ENCODE data around the gene CTDSPL.

The CTDSPL gene

DNA sequence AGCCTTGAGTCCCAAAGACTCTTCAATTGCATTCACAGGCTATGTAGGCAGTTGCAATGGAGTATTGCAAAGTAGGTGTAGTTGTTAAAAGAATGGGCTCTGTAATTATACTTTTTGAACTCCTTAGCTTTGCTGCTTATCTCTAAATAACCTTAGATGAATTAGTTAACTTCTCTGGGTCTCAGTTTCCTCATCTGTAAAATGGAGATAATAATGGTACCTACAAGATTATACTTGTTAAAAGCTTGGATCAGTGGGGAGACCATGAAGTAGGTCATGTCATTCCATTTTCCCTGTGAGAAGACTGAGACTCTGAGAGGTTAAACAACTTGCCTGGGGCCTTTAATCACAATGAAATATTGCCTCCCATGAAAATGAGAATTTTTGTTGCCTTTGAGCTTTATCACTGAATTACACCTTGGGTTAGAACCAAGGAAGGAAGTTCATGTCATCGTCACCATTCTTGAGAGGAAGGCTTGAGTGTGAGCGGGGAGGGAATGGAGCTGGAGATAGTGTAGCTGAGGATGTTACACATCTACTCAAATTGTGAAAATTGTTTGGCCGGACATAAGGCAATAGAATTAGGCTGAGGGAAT, 38.1 kb downstream of the CTDSPL start:
- Histone ChIP-seq H2AFZ (ENCODE audit: low read length) (no peak overlapping the region), H3K27me3 (ENCODE audit: control insufficient read depth in 3 of 3, insufficient read depth in 3 of 3, low read depth in 1 of 3, low read length in 3 of 3) (peaks cover 0 to 13% (median 0%) of the 10 kb centered on the region in 3 experiments), H3K27ac (replicated peaks; ENCODE audit: low read length) (no peak overlapping the region), H2BK15ac (ENCODE audit: low read length) (no peak overlapping the region), H3K23ac (ENCODE audit: low read depth, low read length, poor library complexity) (no peak overlapping the region), H3K9ac (ENCODE audit: low read depth, low read length, poor library complexity) (no peak overlapping the region), H3K18ac (ENCODE audit: low read length) (no peak overlapping the region), H3K4me1 (ENCODE audit: control insufficient read depth in 2 of 2, insufficient read depth in 1 of 2, low read depth in 1 of 2, low read length in 2 of 2) (peaks cover 8 to 14% of the 10 kb centered on the region in 2 donors), H4K91ac (ENCODE audit: low read depth, low read length, poor library complexity) (no peak overlapping the region), H2BK5ac (ENCODE audit: low read length) (no peak overlapping the region), H2BK12ac (ENCODE audit: low read length) (no peak overlapping the region), H3K9me3 (replicated peaks in 1 of 2; ENCODE audit: control insufficient read depth in 2 of 2, insufficient read depth in 1 of 2, low read depth in 1 of 2, low read length in 2 of 2) (peaks cover 0 to 3% of the 10 kb centered on the region in 2 donors), H2BK120ac (ENCODE audit: low read depth, low read length) (no peak overlapping the region), H2AK5ac (ENCODE audit: low read depth, low read length) (no peak overlapping the region), H3K14ac (ENCODE audit: low read length) (no peak overlapping the region), H3K36me3 (replicated peaks in 1 of 2; ENCODE audit: control insufficient read depth in 2 of 2, insufficient read depth in 2 of 2, low read length in 2 of 2) (no peaks in the 10 kb centered on the region), H3K4ac (ENCODE audit: low read length) (no peak overlapping the region), H3K4me2 (ENCODE audit: insufficient read depth, low read length, poor library complexity, severe bottlenecking) (no peak overlapping the region), H3K79me1 (ENCODE audit: low read depth, low read length) (no peaks in the 10 kb centered on the region), H3K4me3 (ENCODE audit: low read length in 2 of 2) (no peak overlapping the region), H4K8ac (ENCODE audit: low read depth, low read length) (no peak overlapping the region)
- WGBS, 2 donors (ENCODE audit: extremely low coverage in 2 of 2, insufficient read length in 2 of 2, insufficient replicate concordance in 1 of 2) = no CpG with 5 or more reads among the region's 3 CpGs
- DNase-seq (ENCODE audit: low spot score) = no peak

DNA sequence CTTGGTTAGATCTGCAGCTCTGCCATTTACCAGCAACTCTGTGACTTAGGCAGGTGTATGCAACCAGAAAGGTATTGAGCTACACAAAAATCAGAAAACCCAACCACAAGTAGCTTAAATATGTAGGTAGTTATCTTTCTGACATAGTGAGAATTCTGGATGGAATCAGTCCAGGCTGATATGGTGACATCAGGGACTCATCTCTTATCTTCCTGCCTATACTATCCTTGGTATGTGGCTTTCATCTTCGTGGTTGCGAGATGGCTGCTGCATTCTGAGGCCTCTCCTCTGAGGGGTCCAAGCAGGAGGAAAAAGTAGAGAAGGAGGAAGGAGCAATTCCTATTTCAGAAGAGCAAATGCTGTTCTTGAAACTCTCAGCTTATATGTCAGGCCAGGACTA, 40.0 kb downstream of the CTDSPL start:
- H3K4me2 ChIP-seq (ENCODE audit: insufficient read depth, low read length, poor library complexity, severe bottlenecking) = no peak overlapping the region
- no peak overlapping the region for H2BK12ac ChIP-seq (ENCODE audit: low read length)
- H3K4me1 ChIP-seq (ENCODE audit: control insufficient read depth in 2 of 2, insufficient read depth in 1 of 2, low read depth in 1 of 2, low read length in 2 of 2) = peaks cover 26 to 28% of the 10 kb centered on the region in 2 donors
- H2BK15ac ChIP-seq (ENCODE audit: low read length) = no peak overlapping the region
- H2BK5ac ChIP-seq (ENCODE audit: low read length) = no peak overlapping the region
- no peak overlapping the region for H3K23ac ChIP-seq (ENCODE audit: low read depth, low read length, poor library complexity)
- no peak overlapping the region for H3K27ac ChIP-seq (replicated peaks; ENCODE audit: low read length)
- no peak overlapping the region for H3K4me3 ChIP-seq (ENCODE audit: low read length in 2 of 2)
- no peaks in the 10 kb centered on the region for H3K36me3 ChIP-seq (replicated peaks in 1 of 2; ENCODE audit: control insufficient read depth in 2 of 2, insufficient read depth in 2 of 2, low read length in 2 of 2)
- H4K8ac ChIP-seq (ENCODE audit: low read depth, low read length) = no peak overlapping the region
- no peak overlapping the region for H2AFZ ChIP-seq (ENCODE audit: low read length)
- H2AK5ac ChIP-seq (ENCODE audit: low read depth, low read length) = no peak overlapping the region
- no CpG with 5 or more reads among the region's 2 CpGs for WGBS, 2 donors (ENCODE audit: extremely low coverage in 2 of 2, insufficient read length in 2 of 2, insufficient replicate concordance in 1 of 2)
- no peak for DNase-seq (ENCODE audit: low spot score)
- no peaks in the 10 kb centered on the region for H3K9me3 ChIP-seq (replicated peaks in 1 of 2; ENCODE audit: control insufficient read depth in 2 of 2, insufficient read depth in 1 of 2, low read depth in 1 of 2, low read length in 2 of 2)
- no peak overlapping the region for H3K4ac ChIP-seq (ENCODE audit: low read length)
- no peak overlapping the region for H3K18ac ChIP-seq (ENCODE audit: low read length)
- H4K91ac ChIP-seq (ENCODE audit: low read depth, low read length, poor library complexity) = no peak overlapping the region
- peaks cover 0 to 24% (median 0%) of the 10 kb centered on the region in 3 experiments for H3K27me3 ChIP-seq (ENCODE audit: control insufficient read depth in 3 of 3, insufficient read depth in 3 of 3, low read depth in 1 of 3, low read length in 3 of 3)
- H3K9ac ChIP-seq (ENCODE audit: low read depth, low read length, poor library complexity) = no peak overlapping the region
- H2BK120ac ChIP-seq (ENCODE audit: low read depth, low read length) = no peak overlapping the region
- H3K14ac ChIP-seq (ENCODE audit: low read length) = no peak overlapping the region
- peaks cover 2% of the 10 kb centered on the region for H3K79me1 ChIP-seq (ENCODE audit: low read depth, low read length)

DNA sequence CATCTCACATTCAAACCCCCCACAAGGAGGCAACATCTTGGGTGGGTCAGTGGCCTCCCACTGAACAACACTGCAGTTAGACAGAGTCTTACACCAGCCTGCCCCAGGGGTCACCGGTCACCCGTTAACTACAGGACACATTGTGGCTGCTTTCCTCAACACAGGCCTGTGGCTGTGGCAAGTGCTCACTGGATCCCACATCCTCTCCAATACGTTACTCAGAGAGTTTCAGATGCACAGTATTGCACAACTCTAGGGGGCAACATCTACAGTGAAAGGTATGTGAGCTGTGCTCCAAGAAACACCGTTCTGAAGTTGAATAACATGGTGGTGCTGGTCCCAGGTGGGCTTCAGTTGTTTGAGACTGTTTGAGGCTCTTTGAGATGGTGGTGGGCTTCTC, 41.0 kb downstream of the CTDSPL start:
- Histone ChIP-seq H2AK5ac (ENCODE audit: low read depth, low read length) (no peak overlapping the region), H3K27me3 (ENCODE audit: control insufficient read depth in 3 of 3, insufficient read depth in 3 of 3, low read depth in 1 of 3, low read length in 3 of 3) (peaks cover 0 to 24% (median 0%) of the 10 kb centered on the region in 3 experiments), H2BK12ac (ENCODE audit: low read length) (no peak overlapping the region), H3K18ac (ENCODE audit: low read length) (no peak overlapping the region), H2BK5ac (ENCODE audit: low read length) (no peak overlapping the region), H3K14ac (ENCODE audit: low read length) (no peak overlapping the region), H3K4me2 (ENCODE audit: insufficient read depth, low read length, poor library complexity, severe bottlenecking) (no peak overlapping the region), H4K8ac (ENCODE audit: low read depth, low read length) (no peak overlapping the region), H4K91ac (ENCODE audit: low read depth, low read length, poor library complexity) (no peak overlapping the region), H3K23ac (ENCODE audit: low read depth, low read length, poor library complexity) (no peak overlapping the region), H2AFZ (ENCODE audit: low read length) (no peak overlapping the region), H2BK15ac (ENCODE audit: low read length) (no peak overlapping the region), H3K27ac (replicated peaks; ENCODE audit: low read length) (no peak overlapping the region), H3K4me3 (ENCODE audit: low read length in 2 of 2) (no peak overlapping the region), H3K4me1 (ENCODE audit: control insufficient read depth in 2 of 2, insufficient read depth in 1 of 2, low read depth in 1 of 2, low read length in 2 of 2) (peaks cover 33 to 35% of the 10 kb centered on the region in 2 donors), H2BK120ac (ENCODE audit: low read depth, low read length) (no peak overlapping the region), H3K9ac (ENCODE audit: low read depth, low read length, poor library complexity) (no peak overlapping the region), H3K36me3 (replicated peaks in 1 of 2; ENCODE audit: control insufficient read depth in 2 of 2, insufficient read depth in 2 of 2, low read length in 2 of 2) (no peaks in the 10 kb centered on the region), H3K79me1 (ENCODE audit: low read depth, low read length) (peaks cover 2% of the 10 kb centered on the region), H3K4ac (ENCODE audit: low read length) (no peak overlapping the region), H3K9me3 (replicated peaks in 1 of 2; ENCODE audit: control insufficient read depth in 2 of 2, insufficient read depth in 1 of 2, low read depth in 1 of 2, low read length in 2 of 2) (no peaks in the 10 kb centered on the region)
- no peak for DNase-seq (ENCODE audit: low spot score)
- WGBS, 2 donors (ENCODE audit: extremely low coverage in 2 of 2, insufficient read length in 2 of 2, insufficient replicate concordance in 1 of 2) = no CpG with 5 or more reads among the region's 4 CpGs

DNA sequence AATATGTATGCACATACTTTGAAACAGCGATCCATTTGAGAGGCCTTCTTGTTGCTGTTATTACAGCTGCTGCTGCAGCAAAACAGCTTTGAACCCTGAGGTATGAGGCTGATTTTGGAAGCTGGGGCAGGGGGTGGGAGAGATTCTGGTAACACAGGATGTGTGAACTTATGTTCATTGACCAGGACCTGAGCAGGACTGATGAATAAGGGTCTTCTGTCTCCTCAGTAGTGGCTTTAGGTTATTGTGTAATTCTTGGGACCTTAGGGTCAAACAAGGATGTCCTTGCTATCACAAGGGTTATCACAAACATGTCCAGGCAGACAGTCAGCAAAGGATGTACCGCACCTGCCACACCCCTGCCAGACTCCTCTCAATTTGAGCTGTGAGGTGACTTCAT, 41.6 kb downstream of the CTDSPL start:
- Histone ChIP-seq H3K27me3 (ENCODE audit: control insufficient read depth in 3 of 3, insufficient read depth in 3 of 3, low read depth in 1 of 3, low read length in 3 of 3) (peaks cover 0 to 24% (median 0%) of the 10 kb centered on the region in 3 experiments), H3K79me1 (ENCODE audit: low read depth, low read length) (peaks cover 2% of the 10 kb centered on the region), H3K14ac (ENCODE audit: low read length) (no peak overlapping the region), H2AFZ (ENCODE audit: low read length) (no peak overlapping the region), H3K36me3 (replicated peaks in 1 of 2; ENCODE audit: control insufficient read depth in 2 of 2, insufficient read depth in 2 of 2, low read length in 2 of 2) (no peaks in the 10 kb centered on the region), H3K23ac (ENCODE audit: low read depth, low read length, poor library complexity) (no peak overlapping the region), H2AK5ac (ENCODE audit: low read depth, low read length) (no peak overlapping the region), H3K9me3 (replicated peaks in 1 of 2; ENCODE audit: control insufficient read depth in 2 of 2, insufficient read depth in 1 of 2, low read depth in 1 of 2, low read length in 2 of 2) (no peaks in the 10 kb centered on the region), H2BK12ac (ENCODE audit: low read length) (no peak overlapping the region), H3K4me3 (ENCODE audit: low read length in 2 of 2) (no peak overlapping the region), H4K8ac (ENCODE audit: low read depth, low read length) (no peak overlapping the region), H3K4me1 (ENCODE audit: control insufficient read depth in 2 of 2, insufficient read depth in 1 of 2, low read depth in 1 of 2, low read length in 2 of 2) (peaks cover 35 to 37% of the 10 kb centered on the region in 2 donors), H3K9ac (ENCODE audit: low read depth, low read length, poor library complexity) (no peak overlapping the region), H3K4ac (ENCODE audit: low read length) (no peak overlapping the region), H3K4me2 (ENCODE audit: insufficient read depth, low read length, poor library complexity, severe bottlenecking) (no peak overlapping the region), H4K91ac (ENCODE audit: low read depth, low read length, poor library complexity) (no peak overlapping the region), H2BK5ac (ENCODE audit: low read length) (no peak overlapping the region), H3K27ac (replicated peaks; ENCODE audit: low read length) (no peak overlapping the region), H2BK15ac (ENCODE audit: low read length) (no peak overlapping the region), H2BK120ac (ENCODE audit: low read depth, low read length) (no peak overlapping the region), H3K18ac (ENCODE audit: low read length) (no peak overlapping the region)
- no CpG with 5 or more reads among the region's 2 CpGs for WGBS, 2 donors (ENCODE audit: extremely low coverage in 2 of 2, insufficient read length in 2 of 2, insufficient replicate concordance in 1 of 2)
- DNase-seq (ENCODE audit: low spot score) = no peak

All from neuronal stem cell (in vitro differentiated cells).